Central memory CD4-positive, alpha-beta T cell (primary cell): ENCODE measurements around the gene ARMC10.
"Not testable (repeated sequence)": the region's sequence is repeated elsewhere in the genome, so short reads cannot be mapped to it uniquely, and the experiment has no call there.

Experiments
- DNase-seq: peaks from one replicate; pipeline ENCODE4 v3.0.0; 2022
- total RNA-seq, 3 experiments: gene quantifications; one replicate each; lab custom pipeline; 2026; lab: John Stamatoyannopoulos, UW

ARMC10 gene
- total RNA-seq = 18.3 to 60.0 (median 39.3) reads per million in 3 experiments

DNA sequence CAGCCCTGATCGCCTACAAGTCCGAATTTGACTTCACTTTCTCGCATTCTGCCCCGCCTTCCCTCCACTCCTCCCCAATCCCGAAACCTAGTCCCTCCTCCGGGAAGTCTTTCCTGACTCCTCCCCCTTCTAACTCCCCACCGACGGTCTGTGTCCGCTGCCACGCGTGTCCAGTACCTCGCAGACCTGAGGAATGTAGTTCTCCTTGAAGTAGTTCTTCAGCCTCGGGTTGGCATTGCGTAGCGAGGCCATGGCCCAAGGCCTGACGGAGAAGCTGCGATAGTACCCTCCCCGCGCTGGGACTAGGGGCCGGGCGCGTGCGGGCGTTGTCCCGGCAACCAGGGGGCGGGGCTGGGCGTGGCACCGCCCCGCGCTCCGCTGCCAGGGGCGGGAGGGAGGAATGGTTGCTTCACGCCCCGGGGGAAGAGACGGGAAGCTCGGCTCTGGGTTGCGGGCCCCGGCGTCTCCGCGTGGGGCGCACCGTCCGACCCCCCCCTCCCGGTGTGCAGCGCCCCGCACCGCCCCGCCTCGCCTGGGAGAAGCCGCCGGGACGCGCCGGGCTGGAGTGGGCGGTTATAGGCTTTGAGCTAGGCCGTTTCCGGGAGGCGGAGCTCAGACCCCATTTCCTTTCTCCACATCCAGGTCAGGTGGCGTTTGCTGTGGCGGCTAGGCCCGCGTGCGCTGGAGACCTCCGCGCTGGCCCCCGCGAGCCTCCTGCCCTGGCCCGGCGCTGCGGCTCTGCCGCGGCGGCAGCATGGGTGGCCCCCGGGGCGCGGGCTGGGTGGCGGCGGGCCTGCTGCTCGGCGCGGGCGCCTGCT is at the start of gene ARMC10, which contains the start of gene FBXL13:
ARMC10 (plus strand) TSS at position 622 of the 818 bp plus-strand sequence; CDS start at position 755, 133 bp downstream.
FBXL13 (minus strand) TSS at position 278 of the 818 bp plus-strand sequence.
- peak; percentile 90 for DNase-seq

DNA sequence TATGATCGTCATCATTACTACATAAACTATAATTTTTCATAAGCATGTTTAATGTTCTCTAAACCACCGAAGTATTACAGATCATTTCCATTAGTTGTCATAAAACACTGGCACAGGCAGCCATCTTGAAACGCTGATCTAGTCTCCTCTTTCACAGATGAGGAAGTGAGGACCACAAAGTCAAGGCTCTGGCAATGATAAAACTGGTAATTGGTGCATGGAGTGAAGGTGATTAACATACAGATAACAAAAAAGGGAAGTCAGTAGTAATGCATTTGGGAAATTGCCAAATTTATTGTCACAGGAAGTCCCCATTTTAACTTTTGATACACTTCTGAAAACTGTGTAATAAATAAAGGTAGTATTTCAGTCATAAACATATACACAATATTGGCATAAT is 49.6 kb upstream of the ARMC10 start:
- no peak for DNase-seq

DNA sequence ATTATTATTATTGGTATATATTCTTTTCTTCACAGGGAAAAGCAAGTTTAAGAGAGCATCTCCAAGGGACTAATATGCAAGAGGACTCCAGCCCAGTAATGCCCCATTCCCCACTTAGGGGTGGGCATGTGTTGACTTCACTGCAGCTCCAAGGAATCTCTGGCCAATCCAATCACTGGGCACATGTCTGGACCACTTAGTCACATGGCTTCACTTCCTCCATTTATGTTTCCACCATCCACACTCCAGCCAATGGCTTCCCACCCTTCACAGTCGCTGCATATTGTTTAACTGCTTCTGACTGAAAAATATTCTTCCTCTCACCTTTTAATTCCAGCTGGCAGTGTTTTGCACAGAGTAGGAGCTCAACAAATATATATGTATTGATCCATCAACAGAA is 43.9 kb upstream of the ARMC10 start:
- DNase-seq = no peak

DNA sequence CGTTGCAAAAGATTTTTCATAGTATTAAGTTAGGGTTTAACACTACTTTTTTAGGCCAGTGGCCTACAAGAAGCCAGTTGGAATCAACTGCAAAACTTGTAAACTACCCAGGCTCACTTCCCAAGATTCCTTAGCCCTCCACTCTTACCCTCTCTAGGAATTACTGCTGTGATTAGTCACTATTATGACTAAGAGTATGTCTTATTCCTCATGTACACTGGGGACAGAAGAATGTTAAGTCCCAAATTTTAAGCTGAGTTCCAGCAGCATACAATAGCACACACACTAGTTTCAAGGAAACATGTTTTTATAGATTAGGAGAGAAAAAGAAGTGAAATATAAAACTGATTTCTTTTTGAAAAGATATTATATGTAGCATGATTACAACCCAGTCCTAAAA is 43.2 kb upstream of the ARMC10 start:
- no peak for DNase-seq

DNA sequence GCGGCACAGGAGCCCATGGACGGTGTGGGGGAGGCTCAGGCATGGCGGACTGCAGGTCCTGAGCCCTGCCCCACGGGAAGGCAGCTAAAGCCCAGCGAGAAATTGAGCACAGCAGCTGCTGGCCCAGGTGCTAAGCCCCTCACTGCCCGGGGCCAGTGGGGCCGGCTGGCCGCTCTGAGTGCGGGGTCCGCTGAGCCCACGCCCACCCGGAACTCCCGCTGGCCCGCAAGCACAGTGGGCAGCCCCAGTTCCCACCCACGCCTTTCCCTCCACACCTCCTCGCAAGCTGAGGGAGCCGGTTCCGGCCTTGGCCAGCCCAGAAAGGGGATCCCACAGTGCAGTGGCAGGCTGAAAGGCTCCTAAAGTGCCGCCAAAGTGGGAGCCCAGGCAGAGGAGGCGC is 40.6 kb upstream of the ARMC10 start:
- DNase-seq = not testable (repeated sequence)

DNA sequence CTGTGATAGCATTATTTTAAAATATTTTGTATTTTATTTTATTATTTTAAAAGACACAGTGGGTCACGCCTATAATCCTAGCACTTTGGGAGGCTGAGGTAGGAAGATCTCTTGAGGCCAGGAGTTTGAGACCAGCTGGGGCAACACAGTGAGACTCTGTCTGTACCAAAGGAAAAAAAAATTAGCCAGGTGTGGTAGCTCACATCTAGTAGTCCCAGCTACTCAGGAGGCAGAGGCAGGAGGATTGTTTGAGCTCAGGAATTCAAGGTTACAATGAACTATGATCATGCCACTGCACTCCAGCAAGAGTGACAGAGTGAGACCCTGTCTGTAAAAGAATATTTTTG is 37.5 kb upstream of the ARMC10 start:
- DNase-seq = no peak

DNA sequence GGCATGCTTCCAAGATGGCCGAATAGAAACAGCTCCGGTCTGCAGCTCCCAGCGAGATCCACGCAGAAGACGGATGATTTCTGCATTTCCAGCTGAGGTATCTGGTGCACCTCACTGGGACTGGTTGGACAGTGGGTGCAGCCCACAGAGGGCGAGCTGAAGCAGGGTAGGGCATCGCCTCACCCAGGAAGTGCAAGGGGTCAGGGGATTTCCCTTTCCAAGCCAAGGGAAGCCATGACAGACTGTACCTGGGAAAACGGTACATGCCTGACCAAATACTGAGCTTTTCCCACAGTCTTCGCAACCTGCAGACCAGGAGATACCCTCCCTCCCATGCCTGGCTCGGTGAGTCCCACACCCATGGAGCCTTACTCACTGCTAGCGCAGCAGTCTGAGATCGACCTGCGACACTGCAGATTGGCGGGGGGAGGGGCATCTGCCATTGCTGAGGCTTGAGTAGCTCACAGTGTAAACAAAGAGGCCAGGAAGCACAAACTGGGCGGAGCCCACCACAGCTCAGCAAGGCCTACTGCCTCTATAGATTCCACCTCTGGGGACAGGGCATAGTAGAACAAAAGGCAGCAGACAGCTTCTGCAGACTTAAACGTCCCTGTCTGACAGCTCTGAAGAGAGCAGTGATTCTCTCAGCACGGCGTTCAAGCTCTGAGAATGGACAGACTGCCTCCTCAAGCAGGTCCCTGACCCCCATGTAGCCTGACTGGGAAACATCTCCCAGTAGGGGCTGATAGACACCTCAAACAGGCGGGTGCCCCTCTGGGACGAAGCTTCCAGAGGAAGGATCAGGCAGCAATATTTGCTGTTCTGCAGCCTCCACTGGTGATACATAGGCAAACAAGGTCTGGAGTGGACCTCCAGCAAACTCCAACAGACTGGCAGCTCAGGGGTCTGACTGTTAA is 36.9 kb upstream of the ARMC10 start:
- not testable (repeated sequence) for DNase-seq

- DNase-seq = not testable (repeated sequence)
Measured at GRCh38 chr7:103041815-103042214, 33.1 kb upstream of the ARMC10 start.

DNA sequence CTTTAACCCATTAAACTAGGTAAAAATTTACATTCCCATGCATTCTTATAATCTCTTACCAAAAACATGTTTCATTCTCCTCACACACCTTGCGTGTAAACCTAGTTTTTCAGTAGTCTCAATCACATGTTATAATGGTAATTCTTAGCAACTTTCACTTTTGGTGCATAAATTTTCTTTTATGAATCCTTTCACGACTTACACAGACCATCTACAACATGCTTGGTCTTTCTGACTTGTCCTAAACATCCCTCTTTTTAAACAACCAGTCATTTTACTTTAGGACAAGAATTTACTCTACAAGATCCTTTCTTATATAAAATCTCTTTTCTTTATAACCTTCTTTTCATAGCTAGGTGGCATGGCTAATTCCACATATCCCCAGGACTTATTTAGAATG is 26.1 kb upstream of the ARMC10 start:
- DNase-seq = no peak

DNA sequence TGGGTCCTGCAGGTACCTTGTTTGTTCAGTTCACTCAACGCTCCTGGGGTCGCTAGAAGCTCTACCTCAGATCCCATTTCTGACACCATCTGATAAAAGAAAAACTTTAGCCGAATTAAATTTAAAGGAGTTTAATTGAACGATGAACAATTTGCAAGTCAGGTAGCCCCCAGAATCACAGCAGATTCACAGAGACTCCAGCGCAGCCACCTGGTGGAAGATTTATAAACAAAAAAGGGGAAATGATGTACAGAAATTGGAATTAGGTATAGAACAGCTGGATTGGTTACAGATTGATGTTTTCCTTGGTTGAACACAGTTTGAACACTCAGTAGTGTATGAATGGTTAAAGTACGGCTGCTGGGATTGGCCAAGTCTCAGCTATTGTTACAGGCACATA is 23.4 kb upstream of the ARMC10 start:
- no peak for DNase-seq

- not testable (repeated sequence) for DNase-seq
Measured at GRCh38 chr7:103056006-103056405, 18.9 kb upstream of the ARMC10 start.

DNA sequence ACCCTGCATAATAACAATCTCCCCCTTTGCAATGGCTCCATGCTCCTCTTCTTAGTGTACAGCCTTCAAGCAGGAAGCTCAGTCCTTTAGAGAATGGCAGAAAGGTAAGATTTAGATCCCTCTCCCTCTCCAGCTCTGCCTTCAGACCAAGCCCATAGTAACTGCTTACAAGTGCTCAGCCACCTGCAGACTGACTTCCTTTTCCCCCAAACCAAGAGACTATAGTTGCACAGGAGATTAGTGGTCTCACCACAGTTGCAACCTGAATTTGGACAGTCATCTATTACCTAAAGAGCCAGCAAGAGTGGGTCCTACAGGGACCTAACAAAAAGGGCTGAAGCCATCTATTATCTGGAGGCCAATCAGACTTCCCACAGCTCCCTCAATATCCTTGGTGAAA is 16.8 kb upstream of the ARMC10 start:
- no peak for DNase-seq

- no peak for DNase-seq
Measured at GRCh38 chr7:103059471-103059870, 15.5 kb upstream of the ARMC10 start.

GRCh38 chr7:103063895-103064294 is 11.0 kb upstream of the ARMC10 start:
- DNase-seq = no peak

DNA sequence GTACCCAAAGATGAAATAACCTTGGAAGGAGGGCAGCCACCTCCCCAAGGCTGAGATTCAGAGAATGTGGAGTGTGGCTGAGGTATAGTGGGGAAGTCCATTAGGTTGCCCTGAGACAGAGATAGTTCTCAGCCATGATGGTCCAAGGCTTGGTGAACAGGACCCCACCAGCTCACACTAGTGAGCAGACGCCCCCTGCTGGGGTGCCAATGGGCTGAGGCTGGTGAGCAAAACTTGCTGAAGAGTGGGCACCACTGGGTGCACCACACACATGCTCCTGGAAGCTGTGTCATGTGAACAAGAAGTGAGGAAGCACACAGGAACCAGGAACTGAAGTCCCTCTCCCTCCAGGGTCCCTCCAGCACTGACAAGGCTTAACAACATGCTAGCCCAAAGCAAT is 9.3 kb upstream of the ARMC10 start:
- no peak for DNase-seq

GRCh38 chr7:103068414-103069403 is 6.2 kb upstream of the ARMC10 start:
- DNase-seq = no peak

GRCh38 chr7:103071000-103071399 is 3.9 kb upstream of the ARMC10 start:
- no peak for DNase-seq

- DNase-seq = no peak
Measured at GRCh38 chr7:103073989-103074518, 886 bp upstream of the ARMC10 start.

DNA sequence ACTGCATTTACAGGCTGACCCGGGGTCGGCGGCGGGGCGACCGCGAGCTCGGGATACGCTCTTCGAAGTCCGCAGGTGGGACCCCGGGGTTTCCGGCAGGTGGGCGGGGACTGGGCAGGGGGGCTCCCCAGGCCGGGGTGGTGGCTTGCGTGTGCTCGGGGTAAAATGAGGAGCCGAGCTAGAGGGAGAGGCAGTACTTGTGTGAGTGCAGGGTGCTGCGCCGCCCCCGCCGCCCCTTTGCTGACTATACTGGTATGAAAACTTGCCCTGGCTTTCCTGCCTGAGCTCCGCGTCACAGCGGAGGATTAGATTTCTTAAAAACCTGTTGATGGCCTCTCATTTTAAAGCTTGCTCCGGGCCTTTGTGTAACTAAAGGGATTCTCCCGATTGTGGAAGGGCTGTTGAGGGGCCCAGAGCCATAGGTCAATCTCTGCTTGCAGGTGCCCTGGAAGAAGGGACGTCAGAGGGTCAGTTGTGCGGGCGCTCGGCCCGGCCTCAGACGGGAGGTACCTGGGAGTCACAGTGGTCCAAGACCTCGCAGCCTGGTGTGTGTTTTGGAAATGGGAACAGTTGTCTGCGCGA is 488 bp downstream of the ARMC10 start:
- peak; percentile 59 for DNase-seq

GRCh38 chr7:103076764-103077163 is 1.8 kb downstream of the ARMC10 start:
- no peak for DNase-seq

- no peak for DNase-seq
Measured at GRCh38 chr7:103077318-103077717, 2.4 kb downstream of the ARMC10 start.

DNA sequence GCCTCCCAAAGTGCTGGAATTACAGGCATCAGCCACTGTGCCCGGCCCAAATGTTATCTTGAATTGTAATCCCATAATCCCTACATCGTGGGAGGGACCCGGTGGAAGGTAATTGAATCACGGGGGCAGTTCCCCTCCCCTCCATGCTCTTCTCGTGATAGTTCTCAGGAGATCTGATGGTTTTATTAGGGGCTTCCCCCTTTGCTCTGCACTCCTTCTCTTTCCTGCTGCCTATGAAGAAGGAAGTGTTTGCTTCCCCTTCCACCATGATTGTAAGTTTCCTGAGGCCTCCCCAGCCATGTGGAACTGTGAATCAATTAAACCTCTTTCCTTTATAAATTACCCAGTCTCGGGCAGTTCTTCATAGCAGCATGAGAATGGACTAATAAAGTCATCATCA is 3.3 kb downstream of the ARMC10 start:
- not testable (repeated sequence) for DNase-seq
